HEK293 (cell line): ENCODE measurements around the gene VSTM2L.

Experiments
- CTCF ChIA-PET: fragments of 350-600 bp; formaldehyde crosslinking; extraction: SDS; loops from one replicate; lab custom pipeline; 2021; ENCODE audit warnings: antibody characterized with exemption; lab: Yijun Ruan, JAX
- POLR2A ChIA-PET: fragments of 300-600 bp; formaldehyde crosslinking; extraction: SDS; loops from one replicate; lab custom pipeline; 2020; ENCODE audit warnings: antibody characterized with exemption, inconsistent platforms; lab: Yijun Ruan, JAX
- H3K27ac ChIP-seq: fragments of 200-500 bp; sonication (Bioruptor generic); 2 replicates; pipeline ENCODE4 v1.5.1; 2014; ENCODE audit warnings: low read depth, low read length, control low read depth, inconsistent platforms; ENCODE audit errors: extremely low read depth
- H3K36me3 ChIP-seq, 2 experiments: fragments of 200-500 bp in 1 of 2; sonication (Bioruptor generic) in 1 of 2; 1 replicate in 1 of 2; 2 replicates in 1 of 2; pipeline ENCODE4 v1.5.1; 2014 to 2017; ENCODE audit warnings: inconsistent platforms in 2 of 2, low read length in 2 of 2; ENCODE audit not compliant: control insufficient read depth in 2 of 2, insufficient read depth in 1 of 2
- H3K4me1 ChIP-seq: fragments of 200-500 bp; sonication (Bioruptor generic); 2 replicates; pipeline ENCODE4 v1.5.1; 2014; ENCODE audit warnings: mild to moderate bottlenecking, low read length, inconsistent platforms; ENCODE audit not compliant: control insufficient read depth, insufficient read depth
- H3K4me3 ChIP-seq: 2 replicates; pipeline ENCODE4 v1.5.1; 2011; ENCODE audit warnings: low read depth, mild to moderate bottlenecking, control low read depth, low read length, moderate library complexity
- H3K9me3 ChIP-seq: fragments of 200-500 bp; sonication (Bioruptor generic); 2 replicates; pipeline ENCODE4 v1.5.1; 2014; ENCODE audit warnings: low read depth, low read length, inconsistent platforms; ENCODE audit not compliant: control insufficient read depth, insufficient read depth
- AEBP2 ChIP-seq: fragments of 450-650 bp; formaldehyde crosslinking; IDR thresholded peaks from 2 replicates; pipeline ENCODE4 v1.5.1; 2016; ENCODE audit warnings: missing biosample characterization, missing genetic modification characterization, borderline replicate concordance
- BCL11B ChIP-seq: fragments of 450-650 bp; formaldehyde crosslinking; IDR thresholded peaks from 2 replicates; pipeline ENCODE4 v1.5.1; 2016; ENCODE audit warnings: low read depth, missing biosample characterization, missing genetic modification characterization
- ELK4 ChIP-seq: IDR thresholded peaks from 2 replicates; pipeline ENCODE4 v1.6.1; 2011; ENCODE audit warnings: mild to moderate bottlenecking, low read depth, low read length, borderline replicate concordance
- KLF8 ChIP-seq: fragments of 450-650 bp; formaldehyde crosslinking; IDR thresholded peaks from 2 replicates; pipeline ENCODE4 v1.5.1; 2016; ENCODE audit warnings: missing biosample characterization, missing genetic modification characterization
- KLF9 ChIP-seq: fragments of 450-650 bp; formaldehyde crosslinking; IDR thresholded peaks from 2 replicates; pipeline ENCODE4 v1.5.1; 2016; ENCODE audit warnings: missing biosample characterization, missing genetic modification characterization, low read depth
- MZF1 ChIP-seq: fragments of 450-650 bp; formaldehyde crosslinking; IDR thresholded peaks from 2 replicates; pipeline ENCODE4 v1.5.1; 2017; ENCODE audit warnings: missing biosample characterization, missing genetic modification characterization, borderline replicate concordance
- PRDM10 ChIP-seq: fragments of 450-650 bp; formaldehyde crosslinking; IDR thresholded peaks from 2 replicates; pipeline ENCODE4 v1.5.1; 2016; ENCODE audit warnings: missing biosample characterization, missing genetic modification characterization
- SP7 ChIP-seq: fragments of 450-650 bp; formaldehyde crosslinking; IDR thresholded peaks from 2 replicates; pipeline ENCODE4 v1.5.1; 2016; ENCODE audit warnings: missing biosample characterization, missing genetic modification characterization
- ZBTB6 ChIP-seq: fragments of 450-650 bp; formaldehyde crosslinking; IDR thresholded peaks from 2 replicates; pipeline ENCODE4 v1.5.1; 2017; ENCODE audit warnings: missing biosample characterization, missing genetic modification characterization
- ZNF133 ChIP-seq: fragments of 450-650 bp; formaldehyde crosslinking; IDR thresholded peaks from 2 replicates; pipeline ENCODE4 v1.5.1; 2016; ENCODE audit warnings: missing biosample characterization, missing genetic modification characterization
- ZNF37A ChIP-seq: fragments of 450-650 bp; IDR thresholded peaks from 2 replicates; pipeline ENCODE4 v1.5.1; 2018; ENCODE audit warnings: missing biosample characterization, missing genetic modification characterization
- ZNF426 ChIP-seq: fragments of 450-650 bp; formaldehyde crosslinking; IDR thresholded peaks from 2 replicates; pipeline ENCODE4 v1.5.1; 2017; ENCODE audit warnings: missing biosample characterization, missing genetic modification characterization, mild to moderate bottlenecking, inconsistent platforms, moderate library complexity
- ZNF433 ChIP-seq: fragments of 450-650 bp; formaldehyde crosslinking; IDR thresholded peaks from 2 replicates; pipeline ENCODE4 v1.5.1; 2016; ENCODE audit warnings: missing biosample characterization, missing genetic modification characterization, low read depth
- ZNF449 ChIP-seq: fragments of 450-650 bp; formaldehyde crosslinking; IDR thresholded peaks from 2 replicates; pipeline ENCODE4 v1.5.1; 2017; ENCODE audit warnings: missing biosample characterization, mild to moderate bottlenecking, missing genetic modification characterization, moderate library complexity
- ZNF549 ChIP-seq: fragments of 450-650 bp; IDR thresholded peaks from 2 replicates; pipeline ENCODE4 v1.5.1; 2018; ENCODE audit warnings: missing biosample characterization, missing genetic modification characterization, mild to moderate bottlenecking, inconsistent platforms, moderate library complexity
- ZNF670 ChIP-seq: fragments of 450-650 bp; formaldehyde crosslinking; IDR thresholded peaks from 2 replicates; pipeline ENCODE4 v1.5.1; 2016; ENCODE audit warnings: missing biosample characterization, missing genetic modification characterization, low read depth
- ZNF692 ChIP-seq: fragments of 450-650 bp; formaldehyde crosslinking; IDR thresholded peaks from 2 replicates; pipeline ENCODE4 v1.5.1; 2016; ENCODE audit warnings: missing biosample characterization, missing genetic modification characterization
- ZNF785 ChIP-seq: fragments of 450-650 bp; formaldehyde crosslinking; IDR thresholded peaks from 2 replicates; pipeline ENCODE4 v1.5.1; 2016; ENCODE audit warnings: missing biosample characterization, missing genetic modification characterization
- ZNF830 ChIP-seq: fragments of 450-650 bp; IDR thresholded peaks from 2 replicates; pipeline ENCODE4 v1.5.0; 2018; ENCODE audit warnings: missing biosample characterization, missing genetic modification characterization, low read depth, mild to moderate bottlenecking, moderate library complexity
- ZSCAN16 ChIP-seq: fragments of 450-650 bp; formaldehyde crosslinking; IDR thresholded peaks from 2 replicates; pipeline ENCODE4 v1.5.1; 2016; ENCODE audit warnings: missing biosample characterization, missing genetic modification characterization
- ZSCAN30 ChIP-seq: fragments of 450-650 bp; IDR thresholded peaks from 2 replicates; pipeline ENCODE4 v1.5.1; 2018; ENCODE audit warnings: missing biosample characterization, mild to moderate bottlenecking, missing genetic modification characterization, moderate library complexity

VSTM2L gene

GRCh38 chr20:37933786-37934633 is 31.1 kb downstream of the VSTM2L start:
- H3K27ac ChIP-seq = no peak overlapping the region
- no peaks in the 10 kb centered on the region for H3K36me3 ChIP-seq
- H3K9me3 ChIP-seq = no peaks in the 10 kb centered on the region
- CTCF ChIA-PET = no interaction called here
- POLR2A ChIA-PET = no interaction called here
- no peaks in the 10 kb centered on the region for H3K4me1 ChIP-seq
- no peak overlapping the region for H3K4me3 ChIP-seq
- TF ChIP-seq SP7 (tag by site-specific recombination) (no peak), ZSCAN16 (tag by site-specific recombination) (no peak), ELK4 (no peak), AEBP2 (tag by site-specific recombination) (no peak), ZNF133 (tag by site-specific recombination) (no peak), KLF8 (tag by site-specific recombination) (no peak), ZNF785 (no peak), MZF1 (tag by site-specific recombination) (no peak)
- TF ChIP-seq, all 188 proteins: peak for 0

- ChIA-PET POLR2A (no interaction called here), CTCF (interaction anchor here (0.7 kb wide), 1 partner anchor 10 kb away, joined by 3 read pairs; no protein-coding TSS in a partner anchor)
- Histone ChIP-seq H3K36me3 (no peaks in the 10 kb centered on the region), H3K4me1 (no peaks in the 10 kb centered on the region), H3K9me3 (no peaks in the 10 kb centered on the region), H3K27ac (no peak overlapping the region), H3K4me3 (no peak overlapping the region)
- TF ChIP-seq ZNF830 (tag by site-specific recombination) = no peak
- no peak for TF ChIP-seq ZBTB6 (tag by site-specific recombination)
- no peak for TF ChIP-seq ZNF426 (tag by site-specific recombination)
- no peak for TF ChIP-seq ZNF549
- no peak for TF ChIP-seq ZNF433
- TF ChIP-seq ZNF692 (tag by site-specific recombination) = no peak
- TF ChIP-seq PRDM10 (tag by site-specific recombination) = no peak
- TF ChIP-seq ZNF785 = no peak
- TF ChIP-seq BCL11B (tag by site-specific recombination) = no peak
- TF ChIP-seq ZNF37A = no peak
- TF ChIP-seq ZSCAN30 = no peak
- no peak for TF ChIP-seq ZNF670
- no peak for TF ChIP-seq KLF9 (tag by site-specific recombination)
- TF ChIP-seq ZNF449 = no peak
Measured at GRCh38 chr20:37934634-37935375, 31.9 kb downstream of the VSTM2L start.
